Osteoblast (primary cell): Measurements from ENCODE around the gene ZMIZ1. TPM values are rescaled to one million over a fixed set of nuclear protein-coding genes. Genes with fewer than 3 reads are reported as not detected.

Experiments used
- DNase-seq: peaks from one replicate; pipeline ENCODE4 v3.0.0; 2011; ENCODE audit warnings: low spot score, mixed read lengths; ENCODE audit not compliant: insufficient read length; ENCODE audit errors: missing footprints
- H2AFZ ChIP-seq: 2 replicates; pipeline ENCODE4 v1.6.0; 2011; ENCODE audit warnings: mild to moderate bottlenecking, low read length
- H3K27ac ChIP-seq: 2 replicates; pipeline ENCODE4 v1.5.1; 2011; ENCODE audit warnings: mild to moderate bottlenecking, low read depth, low read length, moderate library complexity
- H3K27me3 ChIP-seq: 2 replicates; pipeline ENCODE4 v1.6.0; 2012; ENCODE audit warnings: mild to moderate bottlenecking, control low read depth, inconsistent platforms, low read length, moderate library complexity; ENCODE audit not compliant: insufficient read depth
- H3K36me3 ChIP-seq: 2 replicates; pipeline ENCODE4 v1.5.1; 2011; ENCODE audit warnings: mild to moderate bottlenecking, low read length, control low read depth, moderate library complexity; ENCODE audit not compliant: insufficient read depth
- H3K4me1 ChIP-seq: 2 replicates; pipeline ENCODE4 v1.5.1; 2011; ENCODE audit warnings: mild to moderate bottlenecking, low read length, control low read depth, moderate library complexity; ENCODE audit not compliant: insufficient read depth
- H3K4me2 ChIP-seq: 2 replicates; pipeline ENCODE4 v1.6.0; 2011; ENCODE audit warnings: mild to moderate bottlenecking, low read length; ENCODE audit not compliant: insufficient read depth
- H3K4me3 ChIP-seq: fragments of 200-600 bp; sonication (generic); 3 replicates; pipeline ENCODE4 v1.5.1; 2012; ENCODE audit warnings: mild to moderate bottlenecking, low read length, inconsistent platforms; ENCODE audit not compliant: insufficient read depth
- H3K79me2 ChIP-seq: 2 replicates; pipeline ENCODE4 v1.6.0; 2012; ENCODE audit warnings: mild to moderate bottlenecking, low read length, control low read depth, inconsistent platforms; ENCODE audit not compliant: insufficient read depth
- H3K9me3 ChIP-seq: 2 replicates; pipeline ENCODE4 v1.5.1; 2011; ENCODE audit warnings: low read depth, low read length, control low read depth
- H4K20me1 ChIP-seq: 2 replicates; pipeline ENCODE4 v1.6.0; 2012; ENCODE audit warnings: mild to moderate bottlenecking, low read length, control low read depth; ENCODE audit not compliant: insufficient read depth
- CTCF ChIP-seq: IDR thresholded peaks from 2 replicates; pipeline ENCODE4 v1.5.1; 2011; ENCODE audit warnings: mild to moderate bottlenecking, low read depth, low read length, moderate library complexity; ENCODE audit errors: extremely low read depth
- total RNA-seq: library from RNA; depleted of rRNA; stranded (reverse); fragments of >200 nt; gene quantifications from 2 replicates; pipeline ENCODE4 v1.2.3, GENCODE V29; 2012

Gene ZMIZ1
- total RNA-seq, 1 donor, result 40.9 TPM

DNA sequence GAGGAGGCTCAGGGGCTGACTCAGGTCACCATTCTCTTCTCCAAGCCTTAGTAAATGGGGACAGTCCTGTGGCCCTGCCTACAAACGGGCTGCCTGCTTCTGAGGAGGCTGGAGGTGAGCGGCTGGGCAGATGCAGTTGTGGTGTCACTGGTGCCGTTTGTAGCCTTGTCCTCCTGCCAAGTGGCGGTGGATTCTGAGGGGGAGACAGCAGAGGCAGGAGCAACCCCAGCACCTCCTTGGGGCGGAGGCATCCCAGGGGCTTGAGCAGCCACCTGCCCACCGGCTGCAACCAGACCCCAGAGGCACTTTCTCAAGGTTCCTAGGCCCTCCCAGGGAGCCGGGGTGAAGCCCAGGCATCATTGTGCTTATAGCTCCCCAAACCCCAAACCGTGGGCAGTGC, 112.5 kb downstream of the ZMIZ1 start:
- Histone ChIP-seq H3K27ac (peak overlapping the region; percentile 65), H3K27me3 (no peaks in the 10 kb centered on the region), H3K4me3 (no peak overlapping the region), H3K4me2 (no peak overlapping the region), H4K20me1 (peaks cover 53% of the 10 kb centered on the region), H3K36me3 (peaks cover 35% of the 10 kb centered on the region), H2AFZ (no peak overlapping the region), H3K9me3 (no peaks in the 10 kb centered on the region), H3K4me1 (peaks cover 92% of the 10 kb centered on the region), H3K79me2 (peaks cover 68% of the 10 kb centered on the region)
- no peak for DNase-seq
- no peak for TF ChIP-seq CTCF

DNA sequence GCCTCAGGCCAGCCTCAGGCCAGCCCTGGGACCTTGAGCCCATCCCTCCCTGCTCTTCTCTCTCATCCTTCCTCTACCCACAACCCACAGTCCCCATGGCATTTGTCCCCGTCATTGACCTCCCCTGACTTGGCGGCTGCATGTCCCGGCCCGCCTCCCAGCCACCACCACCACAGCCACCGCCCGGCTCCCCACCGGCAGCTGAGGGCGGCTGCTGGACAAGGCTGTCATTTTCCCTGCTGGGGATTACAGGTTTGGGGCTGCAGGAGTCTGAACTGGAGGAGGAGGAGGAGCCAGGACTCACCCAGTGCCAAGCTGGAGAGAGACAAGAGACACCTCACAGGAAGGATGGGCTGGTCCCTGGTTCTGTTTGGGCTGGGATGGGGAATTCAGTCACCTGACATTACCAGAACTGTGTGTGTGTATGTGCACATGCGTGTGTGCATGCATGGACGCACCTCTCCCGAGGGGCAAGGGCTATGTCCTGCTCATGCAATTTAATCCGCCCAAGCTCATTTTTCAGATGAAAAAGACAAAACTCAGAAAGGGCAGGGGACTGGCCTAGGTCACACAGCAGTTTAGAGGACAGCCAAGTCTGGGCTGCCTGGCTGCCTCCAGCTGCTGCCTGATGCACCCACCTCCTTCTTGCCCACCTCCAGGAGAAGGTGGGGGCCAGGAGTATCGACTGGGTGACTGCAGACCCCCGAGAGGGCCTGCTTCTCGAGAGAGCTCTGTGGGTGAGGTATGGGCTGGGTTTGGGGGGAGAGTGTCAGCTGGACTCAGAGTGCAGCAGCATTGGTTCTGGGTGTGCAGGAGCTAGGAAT, 113.1 kb downstream of the ZMIZ1 start:
- Histone ChIP-seq H3K79me2 (peaks cover 72% of the 10 kb centered on the region), H3K36me3 (peaks cover 41% of the 10 kb centered on the region), H3K4me3 (no peak overlapping the region), H2AFZ (no peak overlapping the region), H3K4me2 (no peak overlapping the region), H3K4me1 (peaks cover 85% of the 10 kb centered on the region), H3K9me3 (no peaks in the 10 kb centered on the region), H3K27ac (peak overlapping the region; percentile 65), H3K27me3 (no peaks in the 10 kb centered on the region), H4K20me1 (peaks cover 55% of the 10 kb centered on the region)
- no peak for TF ChIP-seq CTCF
- DNase-seq, result no peak

- Histone ChIP-seq H3K4me2 (no peak overlapping the region), H3K4me3 (no peak overlapping the region), H3K27ac (peak overlapping the region; percentile 45), H4K20me1 (peaks cover 55% of the 10 kb centered on the region), H2AFZ (no peak overlapping the region), H3K36me3 (peaks cover 49% of the 10 kb centered on the region), H3K27me3 (no peaks in the 10 kb centered on the region), H3K9me3 (no peaks in the 10 kb centered on the region), H3K79me2 (peaks cover 74% of the 10 kb centered on the region), H3K4me1 (peaks cover 77% of the 10 kb centered on the region)
- no peak for DNase-seq
- TF ChIP-seq CTCF, result no peak
Observed at GRCh38 chr10:79182781-79183467, 114.2 kb downstream of the ZMIZ1 start.

GRCh38 chr10:79183468-79183865, 114.7 kb downstream of the ZMIZ1 start:
- Histone ChIP-seq H3K27me3 (no peaks in the 10 kb centered on the region), H3K4me1 (peaks cover 71% of the 10 kb centered on the region), H2AFZ (no peak overlapping the region), H3K36me3 (peaks cover 49% of the 10 kb centered on the region), H3K79me2 (peaks cover 72% of the 10 kb centered on the region), H3K27ac (peak overlapping the region; percentile 70), H3K4me2 (no peak overlapping the region), H3K9me3 (no peaks in the 10 kb centered on the region), H4K20me1 (peaks cover 50% of the 10 kb centered on the region), H3K4me3 (no peak overlapping the region)
- no peak for DNase-seq
- TF ChIP-seq CTCF, result no peak
